Amniotic epithelial cell (primary cell): ENCODE results near the gene TP53RK.

Source experiments
- DNase-seq: peaks from one replicate; pipeline ENCODE4 v3.0.0-alpha.2; 2010; ENCODE audit warnings: low read depth

The TP53RK gene

DNA sequence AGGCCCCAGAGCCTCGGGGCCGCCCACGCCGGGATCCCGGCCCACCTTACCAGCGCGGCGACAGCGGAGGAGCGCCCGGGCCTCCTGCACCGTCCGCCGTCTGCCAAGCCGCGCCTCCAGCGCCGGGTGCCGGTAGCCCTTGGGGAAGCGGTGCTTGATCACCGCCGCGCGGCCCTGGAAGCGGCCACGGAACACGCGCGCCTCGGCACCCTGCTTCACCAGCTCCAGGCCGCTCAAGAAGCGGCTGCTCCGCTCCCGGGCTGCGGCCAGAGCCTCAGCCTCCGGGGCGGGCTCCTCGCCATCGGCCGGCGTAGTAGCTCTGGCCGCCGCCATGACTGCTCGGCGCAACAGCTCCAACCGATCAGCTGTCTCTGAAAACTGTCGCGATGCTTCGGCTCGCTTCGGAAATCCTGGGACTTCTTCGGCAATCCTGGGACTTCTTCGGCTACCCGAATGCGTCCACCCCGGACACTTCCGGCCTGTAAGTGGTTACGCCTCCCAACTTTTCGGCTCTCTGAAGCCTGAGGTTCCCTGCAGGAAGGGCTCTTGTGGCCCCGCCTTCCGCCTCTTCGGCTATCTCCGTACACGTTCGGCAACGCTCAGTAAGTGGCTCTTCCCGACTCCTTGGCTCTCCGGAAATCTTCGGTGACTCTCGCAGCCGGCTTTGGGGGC lies at the start of gene TP53RK:
TSS of gene TP53RK (minus strand) at position 363 of the 672 bp plus-strand sequence. CDS start at position 333, 30 bp downstream.
- DNase-seq: peak; percentile 100

DNA sequence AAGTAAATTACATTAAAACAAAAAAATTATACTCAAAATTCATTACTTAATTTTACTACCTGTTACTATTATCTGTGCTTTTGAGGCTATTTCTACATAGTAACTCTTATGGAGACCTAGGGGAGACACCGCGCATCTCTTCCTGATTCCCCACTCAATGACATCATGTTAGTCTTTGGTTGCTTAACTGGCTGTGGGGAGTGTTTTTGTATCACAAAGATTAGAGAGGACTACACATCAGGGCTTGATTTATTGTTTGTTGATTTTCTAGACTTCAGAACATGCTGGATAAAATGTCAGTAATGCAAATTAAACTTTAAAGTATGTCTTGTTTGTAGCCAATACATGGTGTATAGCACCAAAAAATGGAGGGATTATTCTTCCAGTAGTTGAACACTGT lies 46.2 kb upstream of the TP53RK start:
- peak; percentile 90 for DNase-seq

- DNase-seq: no peak
Observed at GRCh38 chr20:46731770-46732169, 42.5 kb upstream of the TP53RK start.

- DNase-seq: no peak
Observed at GRCh38 chr20:46725186-46726165, 36.2 kb upstream of the TP53RK start.

DNA sequence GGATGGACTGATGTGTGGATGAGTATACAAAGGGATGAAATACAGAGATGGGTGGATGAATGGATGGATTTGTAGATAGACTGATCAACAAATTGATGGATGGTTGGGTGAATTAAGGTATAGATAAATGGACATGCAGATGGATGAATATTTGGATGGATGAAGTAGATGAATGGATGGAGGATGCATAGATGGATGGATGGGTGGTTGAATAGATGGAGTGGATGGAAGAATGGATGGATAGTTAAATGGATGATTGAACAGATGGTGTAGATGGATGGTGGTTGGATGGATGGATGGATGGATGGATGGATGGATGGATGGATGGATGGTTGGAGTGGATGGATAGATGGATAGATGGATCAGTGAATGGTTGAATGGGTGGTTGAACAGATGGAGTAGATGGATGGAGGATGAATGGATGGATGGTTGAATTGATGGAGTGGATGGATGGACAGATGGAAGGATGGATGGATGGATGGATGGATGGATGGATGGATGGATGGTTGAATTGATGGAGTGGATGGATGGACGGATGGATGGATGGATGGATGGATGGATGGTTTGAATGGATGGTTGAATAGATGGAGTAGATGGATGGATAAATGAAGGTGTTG lies 35.2 kb upstream of the TP53RK start:
- DNase-seq: no peak

- DNase-seq: no peak
Observed at GRCh38 chr20:46723039-46723438, 33.8 kb upstream of the TP53RK start.

DNA sequence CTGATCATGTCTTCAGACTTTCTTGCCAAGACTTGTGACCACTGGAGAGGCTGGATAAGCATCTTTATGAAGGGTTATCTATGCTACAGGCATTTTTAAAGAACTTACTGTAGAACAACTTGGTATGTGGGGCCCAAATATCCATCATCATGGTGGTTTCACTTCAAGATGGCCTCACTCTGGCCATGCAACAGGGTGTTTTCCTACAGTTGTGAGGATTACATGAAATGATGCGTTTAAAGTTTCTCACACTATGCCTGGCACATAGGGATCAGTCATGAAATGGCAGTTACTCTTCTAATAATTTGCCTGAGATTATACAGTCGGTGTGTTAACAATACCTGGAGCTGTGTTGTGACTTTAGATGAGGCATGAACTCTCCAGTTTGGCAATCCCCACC lies 33.2 kb upstream of the TP53RK start:
- DNase-seq: no peak

DNA sequence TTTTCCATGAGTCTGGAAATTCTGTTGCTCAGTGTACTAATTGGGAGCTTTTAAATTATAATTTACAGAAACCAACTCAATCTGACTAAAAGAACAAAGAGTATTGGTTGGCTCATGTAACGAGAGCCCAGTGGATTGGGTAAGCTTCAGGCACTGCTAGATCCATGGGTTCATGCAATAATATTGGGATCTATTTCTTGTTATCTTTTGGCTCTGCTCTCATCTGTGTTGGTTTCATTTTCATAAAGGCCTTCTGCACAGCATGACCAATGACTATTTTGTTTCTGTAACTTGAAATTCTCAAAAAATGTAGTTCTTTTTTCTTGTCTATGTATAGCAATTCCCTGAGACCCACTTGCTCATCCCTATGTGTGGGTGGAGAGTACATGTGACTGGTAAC lies 32.2 kb upstream of the TP53RK start:
- no peak for DNase-seq

GRCh38 chr20:46720776-46721425 lies 31.7 kb upstream of the TP53RK start:
- DNase-seq: no peak

GRCh38 chr20:46720019-46720418 lies 30.8 kb upstream of the TP53RK start:
- no peak for DNase-seq

GRCh38 chr20:46717818-46718541 lies 28.7 kb upstream of the TP53RK start:
- no peak for DNase-seq

- DNase-seq: peak; percentile 95
Observed at GRCh38 chr20:46715292-46715756, 26.1 kb upstream of the TP53RK start.

DNA sequence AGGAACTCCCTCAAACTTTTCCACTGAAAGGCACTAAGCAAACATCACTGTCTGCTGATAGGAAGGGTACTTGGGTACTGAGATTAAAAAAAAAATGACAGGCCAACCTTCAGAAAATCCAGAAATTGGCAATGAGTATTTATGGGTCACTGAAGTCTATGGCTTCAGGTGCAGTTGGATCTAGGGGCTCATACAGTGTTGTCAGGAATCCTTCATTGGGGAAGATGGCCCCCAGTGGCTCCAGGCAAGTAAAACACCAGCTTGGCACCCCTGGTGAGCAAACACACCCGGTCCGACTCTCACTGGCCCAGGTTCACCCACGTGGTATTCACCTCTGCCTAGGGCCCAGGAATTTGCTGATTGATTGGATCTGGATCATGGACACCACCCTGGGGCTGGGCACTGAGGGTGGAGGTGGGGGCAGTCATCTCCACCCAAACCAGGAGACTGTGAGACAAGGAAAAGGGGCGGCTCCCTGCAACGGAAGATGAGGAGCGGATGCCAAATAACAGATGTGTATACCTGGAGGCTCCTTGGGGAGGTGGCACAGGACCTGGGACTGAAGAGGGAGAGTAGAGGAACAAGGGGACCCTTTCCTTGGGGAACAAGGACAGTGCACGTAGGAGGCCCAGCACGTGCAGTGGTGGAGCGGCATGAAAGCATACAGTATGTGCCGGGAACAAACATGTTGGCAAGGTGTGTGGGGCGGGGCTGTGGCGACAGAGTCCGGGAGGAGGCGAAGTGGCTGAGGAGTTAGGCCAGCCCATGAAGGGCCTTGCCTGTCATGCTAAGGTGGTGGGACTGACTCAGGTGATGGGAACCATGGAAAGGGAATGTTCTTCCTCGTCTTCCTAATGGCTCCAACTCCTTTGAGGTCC lies 25.0 kb upstream of the TP53RK start:
- DNase-seq: no peak

GRCh38 chr20:46712056-46712636 lies 22.9 kb upstream of the TP53RK start:
- no peak for DNase-seq

- DNase-seq: no peak
Observed at GRCh38 chr20:46710153-46710913, 21.1 kb upstream of the TP53RK start.

DNA sequence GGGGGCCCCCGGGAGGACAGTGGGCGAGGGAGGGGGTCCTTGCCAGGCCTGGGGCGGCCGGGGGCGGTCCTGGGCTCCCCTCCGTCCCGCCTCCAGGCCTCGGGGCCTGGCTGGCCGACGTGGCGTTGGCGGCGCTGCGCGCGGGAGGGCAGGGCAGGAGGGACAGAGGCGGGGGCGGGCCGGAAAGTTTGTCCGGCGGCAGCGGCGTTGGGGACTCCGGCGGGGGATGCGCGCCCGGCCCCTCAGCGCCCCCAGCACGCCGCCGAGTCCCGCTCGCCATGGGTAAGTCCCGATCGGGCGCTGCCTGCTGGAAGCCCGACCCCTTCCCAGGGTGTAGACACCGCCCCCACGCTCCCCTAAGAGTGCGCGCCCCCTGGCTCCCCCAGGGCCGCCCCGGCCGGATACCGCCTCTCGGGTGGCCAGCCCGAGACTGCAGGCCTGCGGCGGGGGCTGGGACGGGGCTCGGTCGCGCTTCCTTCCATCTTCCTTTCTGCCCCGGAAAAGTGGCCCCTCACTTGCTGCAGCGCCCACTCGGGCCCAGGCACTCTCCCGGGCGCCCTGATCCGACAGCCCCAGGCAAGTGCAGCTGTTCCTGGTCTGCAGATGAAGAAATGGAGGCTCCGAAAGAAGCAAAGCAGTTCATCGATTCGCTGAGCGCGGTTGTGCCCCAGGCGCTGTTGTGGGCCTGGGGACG lies 20.4 kb upstream of the TP53RK start, which contains the start of gene SLC2A10:
TSS of gene SLC2A10 (plus strand) at position 191 of the 694 bp plus-strand sequence. CDS start at position 279, 88 bp downstream.
- DNase-seq: peak; percentile 40

DNA sequence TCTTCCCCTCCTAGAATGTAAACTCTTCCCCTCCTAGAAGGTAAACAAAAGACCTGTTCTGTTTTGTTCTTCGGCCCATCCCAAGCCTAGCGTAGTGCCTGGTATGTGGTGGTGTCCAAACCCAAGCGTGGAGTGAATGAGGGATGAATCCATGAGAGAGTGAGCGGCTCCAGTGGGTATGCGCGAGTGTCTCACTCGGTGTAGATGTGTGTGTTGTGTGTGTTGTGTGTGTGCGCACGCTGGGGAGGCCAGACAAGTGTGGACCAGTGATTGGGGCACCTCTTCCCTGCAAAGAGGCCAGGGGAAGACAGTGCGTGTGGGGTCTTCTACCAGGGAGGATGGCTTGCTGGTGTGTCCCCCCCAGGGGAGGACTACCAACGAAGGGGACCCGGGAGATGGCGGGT lies 19.8 kb upstream of the TP53RK start:
- DNase-seq: no peak

DNA sequence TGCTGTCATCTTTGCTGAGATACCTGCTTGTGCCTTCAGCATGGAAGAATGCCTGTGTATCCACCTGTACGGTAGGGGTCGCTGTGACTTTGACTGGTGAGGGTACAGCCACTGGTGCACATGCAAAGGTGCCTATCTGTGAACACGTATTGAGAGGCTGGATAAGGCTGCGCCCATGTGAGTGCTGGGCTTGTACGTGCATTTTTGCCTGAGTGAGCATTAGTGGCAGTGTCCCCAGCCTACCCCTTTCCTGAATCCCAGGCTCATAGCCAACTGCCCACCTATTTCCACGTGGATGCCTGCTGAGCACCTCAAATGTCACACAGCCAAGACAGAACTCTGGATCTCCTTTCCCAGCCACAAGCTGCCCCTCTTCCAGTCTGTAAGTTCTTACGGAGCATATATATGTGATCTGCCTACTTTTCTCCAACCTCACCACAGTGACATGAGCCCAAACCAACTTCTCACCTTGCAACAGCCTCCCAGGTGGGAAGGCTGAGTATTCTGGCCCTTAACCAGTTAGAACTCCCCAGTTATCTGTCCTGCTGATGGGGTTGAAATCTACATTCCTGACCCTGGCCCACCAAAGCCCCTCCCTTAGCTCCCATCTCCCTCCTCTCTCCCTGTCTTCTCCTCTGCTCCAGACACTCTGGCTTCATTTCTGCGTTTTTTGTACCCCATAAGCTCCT lies 19.1 kb upstream of the TP53RK start:
- no peak for DNase-seq
